ENCODE measurements around the gene FAM181B.

Gene FAM181B

DNA sequence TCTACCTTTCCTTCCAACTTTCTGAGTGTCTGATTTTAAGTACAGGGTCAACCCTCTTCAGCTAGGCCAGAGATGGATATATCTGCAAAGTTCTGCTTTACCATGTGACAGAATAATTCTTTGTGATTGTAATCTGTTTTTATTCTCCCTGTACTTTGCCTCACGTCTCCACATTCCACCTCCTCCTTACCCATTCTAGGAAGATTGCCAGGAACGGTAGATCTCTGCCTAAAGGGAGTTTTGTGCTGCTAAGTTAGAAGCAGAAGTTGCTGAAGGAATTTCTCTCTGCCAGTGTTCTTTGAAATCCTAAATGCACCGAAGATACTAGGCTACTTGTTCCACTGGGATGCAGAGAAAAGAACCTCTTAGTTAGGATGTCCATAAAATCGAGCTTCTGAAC lies 20.7 kb upstream of the FAM181B start:
- TF ChIP-seq, protein P1, sequence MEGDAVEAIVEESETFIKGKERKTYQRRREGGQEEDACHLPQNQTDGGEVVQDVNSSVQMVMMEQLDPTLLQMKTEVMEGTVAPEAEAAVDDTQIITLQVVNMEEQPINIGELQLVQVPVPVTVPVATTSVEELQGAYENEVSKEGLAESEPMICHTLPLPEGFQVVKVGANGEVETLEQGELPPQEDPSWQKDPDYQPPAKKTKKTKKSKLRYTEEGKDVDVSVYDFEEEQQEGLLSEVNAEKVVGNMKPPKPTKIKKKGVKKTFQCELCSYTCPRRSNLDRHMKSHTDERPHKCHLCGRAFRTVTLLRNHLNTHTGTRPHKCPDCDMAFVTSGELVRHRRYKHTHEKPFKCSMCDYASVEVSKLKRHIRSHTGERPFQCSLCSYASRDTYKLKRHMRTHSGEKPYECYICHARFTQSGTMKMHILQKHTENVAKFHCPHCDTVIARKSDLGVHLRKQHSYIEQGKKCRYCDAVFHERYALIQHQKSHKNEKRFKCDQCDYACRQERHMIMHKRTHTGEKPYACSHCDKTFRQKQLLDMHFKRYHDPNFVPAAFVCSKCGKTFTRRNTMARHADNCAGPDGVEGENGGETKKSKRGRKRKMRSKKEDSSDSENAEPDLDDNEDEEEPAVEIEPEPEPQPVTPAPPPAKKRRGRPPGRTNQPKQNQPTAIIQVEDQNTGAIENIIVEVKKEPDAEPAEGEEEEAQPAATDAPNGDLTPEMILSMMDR (IDR thresholded peaks at IDR 0.05; ENCODE audit: poor library complexity, severe bottlenecking), result no peak
- Histone ChIP-seq H3K4me3 (ENCODE audit: severe bottlenecking) (no peak overlapping the region), H3K9me3 (ENCODE audit: severe bottlenecking) (no peaks in the 10 kb centered on the region), H3K4me1 (ENCODE audit: insufficient read depth, poor library complexity, severe bottlenecking) (no peaks in the 10 kb centered on the region), H3K36me3 (ENCODE audit: low read depth) (no peaks in the 10 kb centered on the region), H3K27ac (ENCODE audit: poor library complexity, severe bottlenecking) (no peak overlapping the region), H3K27me3 (ENCODE audit: insufficient read depth, poor library complexity, severe bottlenecking) (no peaks in the 10 kb centered on the region)
- ATAC-seq (ENCODE audit: low read depth), result no peak
- DNase-seq (ENCODE audit: low spot score), result no peak

DNA sequence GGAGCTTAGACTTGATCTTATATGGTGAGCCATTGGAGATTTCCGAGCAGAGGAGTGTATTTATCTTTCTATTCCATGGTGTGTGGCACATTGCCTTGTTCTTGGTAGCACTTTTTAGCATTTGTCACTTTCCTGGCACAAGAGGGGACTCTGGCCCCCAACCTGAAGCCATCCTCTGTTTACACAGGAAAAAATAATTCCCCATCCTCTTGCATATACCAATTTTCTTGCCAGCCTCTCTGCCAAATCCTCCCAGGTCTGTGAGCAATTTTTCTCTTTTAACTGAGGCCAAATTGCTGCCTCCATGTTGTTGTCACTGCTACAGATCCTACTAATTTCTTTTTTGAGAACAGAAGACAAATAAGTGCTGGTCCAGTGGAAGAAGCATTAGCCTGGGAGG lies 20.3 kb upstream of the FAM181B start:
- ATAC-seq (ENCODE audit: low read depth) (no peak), DNase-seq (ENCODE audit: low spot score) (no peak)
- Histone ChIP-seq H3K27me3 (ENCODE audit: insufficient read depth, poor library complexity, severe bottlenecking) (no peaks in the 10 kb centered on the region), H3K9me3 (ENCODE audit: severe bottlenecking) (no peaks in the 10 kb centered on the region), H3K36me3 (ENCODE audit: low read depth) (no peaks in the 10 kb centered on the region), H3K4me1 (ENCODE audit: insufficient read depth, poor library complexity, severe bottlenecking) (no peaks in the 10 kb centered on the region), H3K27ac (ENCODE audit: poor library complexity, severe bottlenecking) (no peak overlapping the region), H3K4me3 (ENCODE audit: severe bottlenecking) (no peak overlapping the region)
- TF ChIP-seq, protein P1 (IDR thresholded peaks at IDR 0.05; ENCODE audit: poor library complexity, severe bottlenecking), result no peak

DNA sequence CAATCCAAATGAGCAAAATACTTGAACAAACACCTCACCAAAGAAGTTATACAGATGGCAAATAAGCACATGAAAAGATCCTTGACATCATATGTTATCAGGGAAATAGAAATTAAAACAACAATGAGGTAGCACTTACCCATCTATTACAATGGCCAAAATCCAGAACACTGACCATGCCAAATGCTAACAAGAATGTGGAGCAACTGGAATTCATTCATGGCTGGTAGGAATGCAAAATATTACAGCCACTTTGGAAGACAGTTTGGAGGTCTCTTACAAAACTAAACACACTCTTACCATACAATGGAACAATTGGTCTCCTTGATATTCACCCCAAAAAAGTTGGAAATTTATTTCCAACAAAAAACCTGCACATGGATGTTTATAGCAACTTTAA lies 19.1 kb upstream of the FAM181B start:
- H3K4me1 ChIP-seq (ENCODE audit: insufficient read depth, poor library complexity, severe bottlenecking), result no peaks in the 10 kb centered on the region
- no peak overlapping the region for H3K4me3 ChIP-seq (ENCODE audit: severe bottlenecking)
- DNase-seq (ENCODE audit: low spot score) (no peak), ATAC-seq (ENCODE audit: low read depth) (no peak)
- TF ChIP-seq, protein P1 (IDR thresholded peaks at IDR 0.05; ENCODE audit: poor library complexity, severe bottlenecking), result no peak
- no peaks in the 10 kb centered on the region for H3K9me3 ChIP-seq (ENCODE audit: severe bottlenecking)
- no peak overlapping the region for H3K27ac ChIP-seq (ENCODE audit: poor library complexity, severe bottlenecking)
- no peaks in the 10 kb centered on the region for H3K27me3 ChIP-seq (ENCODE audit: insufficient read depth, poor library complexity, severe bottlenecking)
- no peaks in the 10 kb centered on the region for H3K36me3 ChIP-seq (ENCODE audit: low read depth)

DNA sequence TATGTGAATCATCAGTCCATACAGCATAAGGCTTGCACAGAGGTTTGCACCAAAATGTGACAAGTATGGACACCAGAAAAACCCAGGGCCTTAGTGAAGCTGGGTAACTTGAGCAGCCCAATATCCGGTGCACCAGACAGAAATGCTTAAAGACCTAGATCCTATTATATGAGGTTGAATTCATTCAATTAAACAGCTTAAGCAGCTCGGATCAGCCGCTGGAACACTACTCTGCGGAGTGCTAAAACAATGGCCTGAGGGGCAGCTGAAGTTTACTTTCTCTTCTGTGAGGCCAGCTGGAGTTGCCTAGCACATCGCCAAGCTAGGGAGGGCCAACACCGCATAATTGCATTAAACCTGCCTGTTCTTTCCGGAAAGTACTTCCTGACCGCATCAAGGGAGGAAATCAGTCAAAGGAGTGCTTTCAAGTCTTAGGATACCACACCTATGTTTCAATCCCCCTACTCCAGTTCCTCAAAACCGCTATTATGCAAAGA lies 17.0 kb upstream of the FAM181B start:
- Histone ChIP-seq H3K27me3 (ENCODE audit: insufficient read depth, poor library complexity, severe bottlenecking) (no peaks in the 10 kb centered on the region), H3K36me3 (ENCODE audit: low read depth) (no peaks in the 10 kb centered on the region), H3K4me3 (ENCODE audit: severe bottlenecking) (no peak overlapping the region), H3K4me1 (ENCODE audit: insufficient read depth, poor library complexity, severe bottlenecking) (peaks cover 11% of the 10 kb centered on the region), H3K9me3 (ENCODE audit: severe bottlenecking) (no peaks in the 10 kb centered on the region), H3K27ac (ENCODE audit: poor library complexity, severe bottlenecking) (no peak overlapping the region)
- ATAC-seq (ENCODE audit: low read depth) (no peak), DNase-seq (ENCODE audit: low spot score) (no peak)
- TF ChIP-seq, protein P1 (IDR thresholded peaks at IDR 0.05; ENCODE audit: poor library complexity, severe bottlenecking), result no peak

DNA sequence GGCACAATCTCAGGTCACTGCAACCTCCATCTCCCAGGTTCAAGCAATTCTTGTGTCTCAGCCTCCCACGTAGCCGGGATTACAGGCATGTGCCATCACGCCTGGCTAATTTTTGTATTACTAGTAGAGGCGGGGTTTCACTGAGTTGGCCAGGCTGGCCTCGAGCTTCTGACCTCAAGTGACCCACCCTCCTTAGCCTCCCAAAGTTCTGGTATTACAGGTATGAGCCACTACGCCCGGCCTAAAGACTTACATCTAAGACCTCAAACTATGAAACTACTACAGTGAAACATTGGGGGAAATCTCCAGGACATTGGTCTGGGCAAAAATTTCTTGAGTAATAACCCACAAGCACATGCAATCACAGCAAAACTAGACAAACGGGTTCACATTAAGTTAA lies 13.8 kb upstream of the FAM181B start:
- Histone ChIP-seq H3K27me3 (ENCODE audit: insufficient read depth, poor library complexity, severe bottlenecking) (no peaks in the 10 kb centered on the region), H3K27ac (ENCODE audit: poor library complexity, severe bottlenecking) (peak overlapping the region; percentile 28), H3K4me3 (ENCODE audit: severe bottlenecking) (no peak overlapping the region), H3K36me3 (ENCODE audit: low read depth) (no peaks in the 10 kb centered on the region), H3K9me3 (ENCODE audit: severe bottlenecking) (no peaks in the 10 kb centered on the region), H3K4me1 (ENCODE audit: insufficient read depth, poor library complexity, severe bottlenecking) (peaks cover 11% of the 10 kb centered on the region)
- TF ChIP-seq, protein P1 (IDR thresholded peaks at IDR 0.05; ENCODE audit: poor library complexity, severe bottlenecking), result no peak
- ATAC-seq (ENCODE audit: low read depth) (peak; percentile 74), DNase-seq (ENCODE audit: low spot score) (no peak)

All from RWPE2 (cell line).